ENCODE results near the gene MAP3K19.
"Not testable (repeated sequence)": the region's sequence is repeated elsewhere in the genome, so short reads cannot be mapped to it uniquely, and the experiment has no call there.

Gene MAP3K19, protein sequence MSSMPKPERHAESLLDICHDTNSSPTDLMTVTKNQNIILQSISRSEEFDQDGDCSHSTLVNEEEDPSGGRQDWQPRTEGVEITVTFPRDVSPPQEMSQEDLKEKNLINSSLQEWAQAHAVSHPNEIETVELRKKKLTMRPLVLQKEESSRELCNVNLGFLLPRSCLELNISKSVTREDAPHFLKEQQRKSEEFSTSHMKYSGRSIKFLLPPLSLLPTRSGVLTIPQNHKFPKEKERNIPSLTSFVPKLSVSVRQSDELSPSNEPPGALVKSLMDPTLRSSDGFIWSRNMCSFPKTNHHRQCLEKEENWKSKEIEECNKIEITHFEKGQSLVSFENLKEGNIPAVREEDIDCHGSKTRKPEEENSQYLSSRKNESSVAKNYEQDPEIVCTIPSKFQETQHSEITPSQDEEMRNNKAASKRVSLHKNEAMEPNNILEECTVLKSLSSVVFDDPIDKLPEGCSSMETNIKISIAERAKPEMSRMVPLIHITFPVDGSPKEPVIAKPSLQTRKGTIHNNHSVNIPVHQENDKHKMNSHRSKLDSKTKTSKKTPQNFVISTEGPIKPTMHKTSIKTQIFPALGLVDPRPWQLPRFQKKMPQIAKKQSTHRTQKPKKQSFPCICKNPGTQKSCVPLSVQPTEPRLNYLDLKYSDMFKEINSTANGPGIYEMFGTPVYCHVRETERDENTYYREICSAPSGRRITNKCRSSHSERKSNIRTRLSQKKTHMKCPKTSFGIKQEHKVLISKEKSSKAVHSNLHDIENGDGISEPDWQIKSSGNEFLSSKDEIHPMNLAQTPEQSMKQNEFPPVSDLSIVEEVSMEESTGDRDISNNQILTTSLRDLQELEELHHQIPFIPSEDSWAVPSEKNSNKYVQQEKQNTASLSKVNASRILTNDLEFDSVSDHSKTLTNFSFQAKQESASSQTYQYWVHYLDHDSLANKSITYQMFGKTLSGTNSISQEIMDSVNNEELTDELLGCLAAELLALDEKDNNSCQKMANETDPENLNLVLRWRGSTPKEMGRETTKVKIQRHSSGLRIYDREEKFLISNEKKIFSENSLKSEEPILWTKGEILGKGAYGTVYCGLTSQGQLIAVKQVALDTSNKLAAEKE (N-terminal part only)

DNA sequence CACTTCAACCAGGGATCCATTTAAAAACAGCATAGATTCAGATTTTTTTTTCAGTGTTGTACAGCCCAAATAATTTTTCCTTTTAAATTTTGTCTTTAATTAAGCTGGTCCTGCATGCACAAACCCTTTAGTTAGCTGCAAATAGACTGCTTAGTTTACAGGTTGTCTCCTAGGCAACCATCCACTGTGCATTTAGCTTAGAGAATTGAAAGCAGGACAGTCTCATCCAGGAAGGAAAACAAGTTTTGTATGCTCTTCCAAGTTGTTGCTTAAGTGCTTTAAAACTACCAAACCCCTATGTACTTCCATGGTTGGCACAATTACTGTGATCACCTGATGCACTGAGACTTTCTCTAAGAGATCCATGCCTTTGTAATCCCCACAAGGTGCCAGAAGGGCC, at the start of gene MAP3K19:
Gene MAP3K19 (minus strand): TSS at position 148 of the 400 bp plus-strand sequence. CDS start 22,800 bp downstream, outside the sequence.
- DNase-seq: no peak

DNA sequence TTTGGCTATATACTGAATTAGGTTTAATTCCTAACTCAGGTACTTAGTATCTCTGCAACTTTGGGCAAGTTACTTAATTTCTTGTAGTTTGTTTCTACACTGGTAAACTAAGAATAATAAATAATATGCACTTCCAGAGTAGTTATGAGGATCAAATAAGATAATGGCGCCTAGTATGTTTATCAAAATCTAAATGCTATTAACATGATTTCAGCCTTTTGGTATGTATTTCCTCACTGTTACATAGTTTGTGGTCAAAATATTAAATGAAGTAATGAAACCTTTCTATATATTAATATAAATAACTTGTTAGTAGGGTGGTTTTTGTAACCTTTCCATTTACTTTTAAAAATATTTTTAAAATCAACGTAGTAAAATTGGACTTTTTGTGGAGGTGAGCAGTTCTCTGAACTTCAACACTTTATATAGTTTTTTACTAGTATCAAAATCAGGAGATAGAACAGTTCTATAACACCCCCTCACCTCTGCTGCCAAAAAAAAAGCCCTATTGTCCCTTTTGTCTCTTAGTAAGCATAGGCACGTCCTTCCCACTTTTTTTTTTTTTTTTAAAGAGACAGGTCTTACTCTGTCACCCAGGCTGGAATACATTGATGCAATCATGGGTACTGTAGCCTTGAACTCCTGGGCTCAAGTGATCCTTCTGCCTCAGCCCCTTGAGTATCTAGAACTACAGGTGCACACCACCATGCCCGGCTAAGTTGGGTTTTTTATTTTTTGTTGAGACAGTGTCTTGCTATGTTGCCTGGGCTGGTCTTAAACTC, 49.6 kb upstream of the MAP3K19 start:
- DNase-seq: no peak

GRCh38 chr2:135095591-135095990, 48.3 kb upstream of the MAP3K19 start:
- no peak for DNase-seq

GRCh38 chr2:135094508-135094907, 47.3 kb upstream of the MAP3K19 start:
- DNase-seq: no peak

DNA sequence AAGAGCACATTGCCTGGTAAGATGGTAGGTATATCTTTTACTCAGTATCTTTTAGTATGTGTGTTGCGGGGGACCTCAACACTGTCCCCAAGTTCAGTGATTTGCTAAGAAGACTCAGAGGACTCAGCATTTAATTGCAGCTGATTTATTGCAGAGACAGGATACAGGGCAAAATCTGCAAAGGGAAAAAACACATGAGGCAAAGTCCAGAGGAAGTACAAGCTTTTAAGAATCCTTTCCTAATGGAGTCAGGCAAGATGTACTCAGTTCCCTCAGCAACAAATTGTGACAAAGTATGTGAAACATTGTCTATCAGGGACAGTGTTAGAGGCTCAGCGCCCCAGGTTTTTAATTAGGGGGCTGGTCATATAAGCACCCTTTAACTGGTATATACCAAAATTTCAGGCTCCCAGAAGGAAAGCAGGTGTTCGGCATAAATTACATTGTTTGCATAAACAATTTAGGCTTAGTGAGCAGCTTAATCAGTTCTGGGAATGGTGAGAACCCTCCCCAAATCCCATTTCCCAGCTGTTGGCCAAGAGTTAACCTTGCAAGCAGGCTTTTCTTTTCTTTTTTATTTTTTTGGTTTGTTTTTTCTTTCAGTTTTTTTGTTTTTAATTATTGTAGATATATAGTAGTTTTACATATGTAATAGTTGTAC, 46.6 kb upstream of the MAP3K19 start:
- DNase-seq: no peak

- no peak for DNase-seq
Observed at GRCh38 chr2:135093193-135093592, 45.9 kb upstream of the MAP3K19 start.

- no peak for DNase-seq
Observed at GRCh38 chr2:135091681-135092080, 44.4 kb upstream of the MAP3K19 start.

DNA sequence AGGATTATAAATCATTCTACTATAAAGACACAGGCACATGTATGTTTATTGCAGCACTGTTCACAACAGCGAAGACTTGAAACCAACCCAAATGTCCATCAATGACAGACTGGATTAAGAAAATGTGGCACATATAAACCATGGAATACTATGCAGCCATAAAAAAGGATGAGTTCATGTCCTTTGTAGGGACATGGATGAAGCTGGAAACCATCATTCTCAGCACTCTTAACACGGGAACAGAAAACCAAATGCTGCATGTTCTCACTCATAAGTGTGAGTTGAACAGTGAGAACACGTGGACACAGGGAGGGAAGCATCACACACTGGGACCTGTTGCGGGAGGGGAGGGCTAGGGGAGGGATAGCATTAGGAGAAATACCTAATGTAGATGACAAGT, 42.4 kb upstream of the MAP3K19 start:
- DNase-seq: not testable (repeated sequence)

DNA sequence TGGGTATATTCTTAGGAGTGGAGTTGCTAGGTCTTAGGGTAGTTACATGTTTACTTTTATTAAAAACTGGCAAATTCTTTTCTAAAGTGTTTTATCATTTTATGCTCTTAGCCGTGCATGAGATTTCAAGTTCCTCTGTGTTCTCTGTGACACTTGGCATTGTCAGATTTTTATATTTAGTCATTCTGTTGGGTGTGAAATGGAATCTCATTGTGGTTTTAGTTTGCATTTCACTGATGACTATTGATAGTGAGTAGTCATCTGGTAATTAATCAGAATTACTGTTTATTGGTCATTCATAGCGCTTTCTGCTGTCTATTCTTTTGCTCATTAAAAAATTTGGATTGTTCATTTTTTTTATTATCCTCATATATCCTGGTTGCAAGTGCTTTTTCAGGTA, 39.0 kb upstream of the MAP3K19 start:
- no peak for DNase-seq

DNA sequence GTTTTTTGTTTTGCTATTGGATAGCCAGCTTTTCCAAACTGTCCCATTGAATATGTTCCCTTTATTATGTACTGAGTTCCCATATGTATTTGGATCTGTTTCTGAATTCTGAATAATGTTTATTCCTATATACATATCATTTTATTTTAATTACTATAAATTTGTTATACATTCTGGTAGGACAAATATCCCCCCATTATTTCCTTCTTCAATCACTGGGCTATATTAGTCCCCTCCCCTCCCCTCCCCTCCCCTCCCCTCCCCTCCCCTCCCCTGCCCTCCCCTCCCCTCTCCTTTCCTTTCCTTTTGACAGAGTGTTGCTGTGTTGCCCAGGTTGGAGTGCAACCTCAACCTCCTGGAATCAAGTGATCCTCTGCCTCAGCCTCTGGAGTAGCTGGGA, 31.2 kb upstream of the MAP3K19 start:
- DNase-seq: no peak

- no peak for DNase-seq
Observed at GRCh38 chr2:135076556-135076955, 29.3 kb upstream of the MAP3K19 start.

DNA sequence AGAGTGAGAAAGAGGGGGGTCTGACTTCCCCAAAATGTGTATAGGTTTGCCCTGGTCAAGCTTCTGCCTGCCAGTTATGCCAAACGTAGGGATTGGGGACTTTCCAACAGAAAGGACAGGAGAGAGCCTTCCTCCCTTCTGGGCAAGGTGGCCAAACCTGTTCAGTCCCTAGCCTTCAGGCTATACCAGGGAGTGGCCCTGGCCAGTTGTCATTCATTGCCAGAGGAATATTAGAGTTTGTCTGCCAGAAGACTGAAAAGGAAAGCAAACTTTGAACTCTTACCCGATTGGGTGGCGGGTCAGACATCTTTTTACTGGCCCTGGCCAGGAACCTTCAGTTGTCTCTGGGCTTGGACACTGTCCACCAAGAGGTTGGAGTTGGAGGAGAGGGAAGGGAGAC, 27.0 kb upstream of the MAP3K19 start:
- DNase-seq: no peak

DNA sequence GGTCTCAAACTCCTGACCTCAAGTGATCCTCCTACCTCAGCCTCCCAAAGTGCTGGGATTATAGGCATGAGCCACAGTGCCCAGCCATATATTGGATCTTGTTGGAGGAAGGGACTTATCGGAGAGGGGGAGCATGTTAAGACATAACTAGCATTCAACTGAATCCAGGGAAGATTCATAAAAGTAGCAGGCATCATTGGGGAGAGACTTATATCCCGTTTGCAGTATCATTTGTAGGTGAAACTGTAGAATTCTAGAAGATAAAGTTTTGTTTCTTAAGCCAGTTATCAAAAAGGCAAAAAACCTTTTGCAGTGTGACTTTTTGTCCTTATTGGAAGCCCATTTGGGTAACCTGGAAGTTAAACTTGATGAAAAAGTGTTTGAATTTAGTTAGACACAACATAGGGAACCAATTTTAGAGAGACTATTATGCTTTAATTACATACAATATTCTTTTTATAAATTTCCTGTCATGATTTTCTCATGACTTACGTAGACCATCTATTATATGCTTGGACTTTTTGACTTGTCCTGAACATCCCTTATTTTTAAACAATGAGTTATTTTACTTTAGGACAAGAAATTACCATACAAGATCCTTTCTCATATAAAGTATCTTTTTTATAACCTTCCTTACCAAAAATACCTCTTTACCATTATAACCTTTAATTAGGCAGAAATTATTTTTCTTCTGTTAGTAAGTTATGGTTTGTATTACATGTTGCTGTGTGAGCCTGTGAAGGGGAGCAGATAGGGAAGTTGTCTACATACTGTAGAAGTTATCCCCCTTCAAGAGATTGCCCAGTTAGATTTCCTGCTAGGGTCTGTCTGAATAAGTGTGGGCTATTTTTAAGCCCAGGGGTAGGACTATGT, 25.1 kb upstream of the MAP3K19 start:
- no peak for DNase-seq

DNA sequence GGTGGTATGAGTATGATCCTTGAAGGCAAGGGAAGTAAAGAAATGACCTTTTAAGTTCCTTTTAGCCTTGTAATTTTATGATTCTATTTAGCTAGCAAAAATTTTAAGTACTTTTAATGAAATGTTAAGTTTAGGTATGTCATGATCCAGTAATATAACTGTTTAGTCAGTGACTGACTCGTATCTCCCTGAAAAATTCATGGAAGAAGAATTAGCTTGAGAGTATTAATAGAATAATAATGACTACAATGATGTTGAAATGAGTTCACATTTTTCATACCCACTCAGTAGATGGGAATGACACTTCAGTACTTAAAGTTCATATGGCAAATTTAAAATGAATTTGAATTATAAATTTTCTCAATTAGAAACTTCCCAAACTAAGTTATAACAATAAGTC, 19.5 kb upstream of the MAP3K19 start:
- DNase-seq: no peak

DNA sequence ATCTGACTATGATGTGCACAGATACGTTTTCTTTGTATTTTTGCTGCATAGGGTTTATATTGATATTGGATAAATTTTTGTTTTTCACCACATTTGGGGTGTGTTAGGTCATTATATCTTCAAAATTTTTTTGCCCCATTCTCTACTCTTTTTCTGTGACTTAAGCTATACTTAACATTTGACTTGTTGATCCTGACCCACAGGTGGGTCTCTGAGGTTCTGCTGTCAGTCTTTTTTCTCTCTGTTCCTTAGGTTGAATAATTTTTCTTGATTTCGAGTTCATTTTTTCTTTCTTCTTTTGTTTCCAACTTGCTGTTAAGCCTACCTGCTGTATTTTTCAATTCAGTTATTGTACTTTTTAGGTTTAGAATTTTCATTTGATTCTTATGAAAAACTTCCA, 16.9 kb upstream of the MAP3K19 start:
- DNase-seq: no peak

- DNase-seq: no peak
Observed at GRCh38 chr2:135063210-135063609, 16.0 kb upstream of the MAP3K19 start.

- no peak for DNase-seq
Observed at GRCh38 chr2:135059577-135059976, 12.3 kb upstream of the MAP3K19 start.

DNA sequence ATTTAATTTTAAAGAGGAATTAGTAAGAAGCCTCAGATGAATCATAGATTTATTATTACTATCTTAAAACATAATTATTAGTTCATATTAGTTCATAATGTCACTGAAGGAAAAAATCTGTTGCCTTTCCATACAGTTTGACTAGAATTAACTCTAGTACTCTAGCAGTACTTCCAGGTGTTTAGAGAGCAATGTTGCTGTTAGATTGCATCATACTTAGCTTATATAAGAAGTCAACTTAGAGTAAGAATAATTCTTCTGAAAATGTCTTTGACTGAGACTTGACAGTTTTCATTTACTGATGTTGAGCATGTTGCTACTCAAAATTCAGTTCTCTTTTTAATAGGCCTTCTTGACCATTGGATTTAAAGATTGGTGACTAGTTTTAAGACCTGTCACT, 9.5 kb upstream of the MAP3K19 start:
- no peak for DNase-seq

DNA sequence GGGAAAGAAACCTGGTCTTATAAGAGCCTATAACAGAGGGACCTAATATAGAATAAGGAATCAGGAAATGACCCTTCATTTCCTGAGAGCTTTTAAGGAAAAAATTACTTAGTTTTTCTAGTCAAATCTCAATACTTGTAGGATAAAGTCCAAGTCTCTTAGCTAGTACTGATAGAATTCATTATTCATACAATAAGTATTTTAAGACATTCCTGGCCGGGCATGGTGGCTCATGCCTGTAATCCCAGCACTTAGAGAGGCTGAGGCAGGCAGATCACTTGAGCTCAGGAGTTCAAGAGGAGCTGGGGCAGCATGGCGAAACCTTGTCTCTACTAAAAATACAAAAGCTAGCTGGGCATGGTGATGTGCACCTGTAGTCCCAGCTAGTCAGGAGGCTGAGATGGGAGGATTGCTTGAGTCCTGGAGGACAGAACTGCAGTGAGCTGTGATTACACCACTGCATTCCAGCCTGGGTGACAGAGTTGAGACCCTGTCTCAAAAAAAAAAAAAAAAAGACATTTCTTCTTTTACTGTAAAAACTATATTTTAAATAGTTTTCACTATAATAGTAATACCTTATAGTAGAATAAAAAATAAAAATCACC, 8.0 kb upstream of the MAP3K19 start:
- no peak for DNase-seq

DNA sequence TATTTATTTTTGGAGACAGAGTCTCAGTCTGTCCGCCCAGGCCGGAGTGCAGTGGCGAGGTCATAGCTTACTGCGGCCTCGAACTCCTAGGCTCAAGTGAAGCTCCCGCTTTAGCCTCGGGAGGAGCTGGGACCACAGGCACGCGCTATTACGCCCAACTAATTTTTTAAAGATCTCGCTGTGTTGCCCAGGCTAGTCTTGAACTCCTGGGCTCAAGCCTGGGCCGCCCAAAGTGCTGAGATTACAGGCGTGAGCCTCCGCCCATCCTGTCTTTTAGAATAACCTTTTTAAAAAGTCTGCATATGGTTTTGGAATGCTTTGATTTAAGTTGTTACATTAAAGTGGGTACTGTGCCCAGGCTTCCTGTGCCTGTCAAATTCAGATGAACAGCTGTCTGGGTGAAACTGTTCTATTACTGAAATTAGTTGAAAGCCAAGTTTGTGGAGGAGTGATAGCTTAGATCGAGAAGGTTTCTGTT, 5.8 kb upstream of the MAP3K19 start:
- DNase-seq: peak in 1 of 2 donors; percentile 6
